Measurements from ENCODE around the gene CCRL2. TPM values are rescaled to one million over a fixed set of nuclear protein-coding genes. Genes with fewer than 3 reads are reported as not detected.
"Not testable (repeated sequence)": the region's sequence is repeated elsewhere in the genome, so short reads cannot be mapped to it uniquely, and the experiment has no call there.

The CCRL2 gene
- total and polyA plus RNA-seq, 8 donors: 0.24 to 2.2 (median 0.82) TPM

DNA sequence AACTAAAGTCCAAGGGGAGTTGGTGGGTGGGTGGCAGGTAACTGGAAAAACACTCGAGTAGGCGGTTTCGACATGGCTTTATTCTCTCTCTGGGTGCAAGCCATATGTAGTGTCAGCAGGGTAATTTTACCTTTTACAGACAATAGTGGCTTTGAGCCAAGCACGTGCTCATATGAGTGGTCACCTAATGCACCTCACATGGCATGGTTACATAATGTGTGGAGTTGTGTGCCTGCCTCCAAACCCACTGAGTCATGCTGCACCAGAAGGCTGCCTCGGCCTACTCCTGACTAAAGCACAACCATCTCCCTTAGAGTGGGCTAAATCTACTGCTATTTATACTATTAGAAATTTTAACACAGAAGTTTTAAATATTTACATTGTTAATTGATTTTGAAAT lies 16.5 kb downstream of the CCRL2 start:
- Histone ChIP-seq H3K36me3 (no peaks in the 10 kb centered on the region), H3K27ac (no peak overlapping the region), H3K27me3 (no peaks in the 10 kb centered on the region), H3K4me3 (no peak overlapping the region), H3K4me1 (no peaks in the 10 kb centered on the region), H3K9me3 (no peaks in the 10 kb centered on the region)
- ATAC-seq (no peak), DNase-seq (no peak), FAIRE-seq (no peak)
- intact Hi-C loops (cut with DNase I): no loop called here
- TF ChIP-seq, protein P1, sequence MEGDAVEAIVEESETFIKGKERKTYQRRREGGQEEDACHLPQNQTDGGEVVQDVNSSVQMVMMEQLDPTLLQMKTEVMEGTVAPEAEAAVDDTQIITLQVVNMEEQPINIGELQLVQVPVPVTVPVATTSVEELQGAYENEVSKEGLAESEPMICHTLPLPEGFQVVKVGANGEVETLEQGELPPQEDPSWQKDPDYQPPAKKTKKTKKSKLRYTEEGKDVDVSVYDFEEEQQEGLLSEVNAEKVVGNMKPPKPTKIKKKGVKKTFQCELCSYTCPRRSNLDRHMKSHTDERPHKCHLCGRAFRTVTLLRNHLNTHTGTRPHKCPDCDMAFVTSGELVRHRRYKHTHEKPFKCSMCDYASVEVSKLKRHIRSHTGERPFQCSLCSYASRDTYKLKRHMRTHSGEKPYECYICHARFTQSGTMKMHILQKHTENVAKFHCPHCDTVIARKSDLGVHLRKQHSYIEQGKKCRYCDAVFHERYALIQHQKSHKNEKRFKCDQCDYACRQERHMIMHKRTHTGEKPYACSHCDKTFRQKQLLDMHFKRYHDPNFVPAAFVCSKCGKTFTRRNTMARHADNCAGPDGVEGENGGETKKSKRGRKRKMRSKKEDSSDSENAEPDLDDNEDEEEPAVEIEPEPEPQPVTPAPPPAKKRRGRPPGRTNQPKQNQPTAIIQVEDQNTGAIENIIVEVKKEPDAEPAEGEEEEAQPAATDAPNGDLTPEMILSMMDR (IDR thresholded peaks at IDR 0.05): no peak
- WGBS, 2 donors: 85 to 87% methylated on average over 5 of the region's 5 CpGs

DNA sequence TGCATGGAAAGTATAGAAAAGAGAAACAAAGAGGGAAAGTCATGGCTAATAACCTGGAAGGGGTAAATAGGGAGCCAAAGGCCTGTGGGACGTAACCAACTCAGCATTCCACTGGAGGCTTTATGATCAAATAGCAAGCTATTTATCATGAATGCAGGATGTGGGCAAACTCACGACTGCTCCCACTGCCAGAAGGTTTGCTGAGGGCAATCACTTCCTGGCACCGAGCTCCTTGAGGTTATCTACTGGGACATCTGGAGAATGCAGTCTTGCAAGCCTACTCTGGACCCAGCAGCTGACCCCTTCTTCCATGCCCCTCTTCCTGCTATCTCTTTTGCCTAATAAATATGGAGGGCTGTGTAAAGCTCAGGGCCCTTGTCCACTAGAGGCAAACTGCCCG lies 19.4 kb downstream of the CCRL2 start:
- ATAC-seq; H3K4me3 ChIP-seq; DNase-seq; H3K27me3 ChIP-seq; FAIRE-seq; H3K36me3 ChIP-seq; H3K4me1 ChIP-seq; H3K9me3 ChIP-seq; intact Hi-C loops (cut with DNase I); H3K27ac ChIP-seq: not testable (repeated sequence)
- 66 to 75% methylated on average over 4 of the region's 4 CpGs for WGBS, 2 donors

DNA sequence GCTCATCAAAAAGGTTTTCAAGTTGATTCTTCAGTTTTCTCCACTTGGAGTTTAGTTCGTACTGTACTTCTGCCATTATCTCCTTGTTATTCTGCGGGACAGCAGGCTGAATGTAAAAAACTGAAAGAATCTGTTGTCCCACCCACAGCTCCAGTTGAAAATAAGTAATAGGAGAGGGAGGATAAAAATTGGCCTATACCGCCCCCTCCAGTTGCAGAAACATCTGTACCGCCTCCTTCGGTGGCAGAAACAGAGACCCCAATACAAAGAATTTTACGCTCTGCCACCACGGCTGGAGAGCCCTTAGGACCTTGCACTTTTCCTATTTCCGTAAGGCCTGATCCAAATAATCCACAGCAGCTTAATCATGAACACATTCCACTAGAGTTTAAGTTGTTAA lies 20.3 kb downstream of the CCRL2 start:
- intact Hi-C loops (cut with DNase I); H3K36me3 ChIP-seq; FAIRE-seq; H3K27me3 ChIP-seq; DNase-seq; H3K4me3 ChIP-seq; H3K27ac ChIP-seq; H3K9me3 ChIP-seq; H3K4me1 ChIP-seq; ATAC-seq: not testable (repeated sequence)
- 85 to 92% methylated on average over 8 of the region's 8 CpGs for WGBS, 2 donors

DNA sequence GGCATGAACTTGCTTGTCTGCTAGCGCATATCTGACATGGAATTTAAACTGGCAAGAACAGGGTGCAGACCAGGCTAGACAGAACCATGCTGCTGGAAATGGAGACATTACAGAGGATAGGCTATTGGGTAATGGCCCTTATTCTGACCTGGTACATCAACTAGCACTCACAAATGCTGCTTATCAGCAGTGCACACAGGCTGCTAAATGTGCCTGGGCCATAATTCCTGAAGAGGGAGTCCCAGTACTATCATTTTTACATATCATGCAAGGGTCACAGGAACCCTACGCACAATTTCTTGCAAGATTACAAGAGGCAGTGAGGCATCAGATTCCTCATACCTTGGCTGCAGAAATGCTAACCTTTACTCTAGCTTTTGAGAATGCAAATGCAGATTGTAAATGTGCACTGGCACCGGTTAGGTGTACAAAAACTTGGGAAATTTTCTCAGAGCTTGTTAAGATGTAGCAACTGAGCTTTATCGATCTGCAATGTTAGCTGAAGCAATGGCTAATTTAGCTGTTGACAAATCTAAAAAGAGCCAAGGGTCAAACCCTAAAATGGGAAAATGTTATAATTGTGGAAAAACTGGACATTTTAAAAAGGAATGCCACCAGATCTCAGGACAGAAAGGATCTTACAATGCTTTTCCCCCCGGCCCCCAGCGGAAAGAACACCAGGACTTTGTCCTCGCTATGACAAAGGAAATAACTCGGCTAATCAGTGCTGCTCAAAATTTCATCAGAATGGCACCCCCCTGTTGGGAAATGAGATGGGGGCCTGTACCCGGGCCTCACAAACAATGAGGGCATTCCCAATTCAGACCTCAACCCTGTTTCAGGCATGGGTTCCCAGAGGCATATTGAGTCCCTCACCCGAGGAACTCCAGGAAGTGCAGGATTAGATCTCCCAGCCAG lies 21.1 kb downstream of the CCRL2 start:
- Histone ChIP-seq H3K4me3 (no peak overlapping the region), H3K27me3 (no peaks in the 10 kb centered on the region), H3K9me3 (no peaks in the 10 kb centered on the region), H3K27ac (no peak overlapping the region), H3K4me1 (no peaks in the 10 kb centered on the region), H3K36me3 (no peaks in the 10 kb centered on the region)
- DNase-seq (no peak), ATAC-seq (no peak), FAIRE-seq (no peak)
- 71 to 73% methylated on average over 10 of the region's 10 CpGs for WGBS, 2 donors
- TF ChIP-seq, protein P1 (IDR thresholded peaks at IDR 0.05): no peak
- intact Hi-C loops (cut with DNase I): no loop called here

DNA sequence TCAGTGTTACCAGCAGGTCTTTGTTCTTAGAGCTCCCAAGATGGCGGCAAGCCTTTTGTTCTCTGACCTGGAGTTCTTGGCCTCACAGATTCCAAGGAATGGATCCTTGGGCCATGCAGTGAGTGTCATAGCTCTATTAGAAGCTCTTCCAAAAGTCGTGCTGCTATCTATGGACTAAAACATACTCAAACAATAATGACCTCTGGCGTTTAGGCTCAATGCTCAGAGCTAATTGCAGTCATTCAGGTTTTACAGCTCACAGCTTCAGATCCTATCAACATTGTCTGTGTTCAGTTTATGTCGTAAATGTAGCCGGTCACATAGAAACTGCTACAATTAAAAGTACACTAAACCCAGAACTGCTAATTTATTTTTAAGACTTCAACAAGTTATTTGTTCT lies 22.2 kb downstream of the CCRL2 start:
- Histone ChIP-seq H3K4me1 (no peaks in the 10 kb centered on the region), H3K4me3 (no peak overlapping the region), H3K27me3 (no peaks in the 10 kb centered on the region), H3K36me3 (no peaks in the 10 kb centered on the region), H3K27ac (no peak overlapping the region), H3K9me3 (no peaks in the 10 kb centered on the region)
- WGBS, 2 donors: 69% methylated on average over 5 of the region's 5 CpGs
- FAIRE-seq: no peak
- intact Hi-C loops (cut with DNase I): no loop called here
- TF ChIP-seq, protein P1 (IDR thresholded peaks at IDR 0.05): no peak
- DNase-seq: no peak
- ATAC-seq: no peak

DNA sequence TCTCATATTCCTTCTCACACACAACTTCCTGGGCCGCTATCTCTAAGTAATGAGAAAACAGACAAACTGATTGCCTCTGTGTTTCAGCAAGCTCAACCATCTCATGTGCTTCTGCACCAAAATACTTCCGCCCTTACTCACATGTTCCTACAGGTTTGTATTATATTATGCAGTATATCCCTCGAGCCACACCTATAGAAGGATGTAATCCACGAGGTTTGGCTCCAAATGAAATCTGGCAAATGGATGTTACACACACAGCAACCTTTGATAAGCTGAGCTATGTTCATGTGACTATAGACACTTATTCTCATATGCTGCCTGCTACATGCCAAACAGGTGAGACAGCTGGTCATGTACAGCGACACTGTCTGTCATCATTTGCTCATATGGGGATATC lies 22.6 kb downstream of the CCRL2 start:
- H3K4me3 ChIP-seq: no peak overlapping the region
- WGBS, 2 donors: 83 to 88% methylated on average over 5 of the region's 5 CpGs
- H3K36me3 ChIP-seq: no peaks in the 10 kb centered on the region
- no peak for ATAC-seq
- intact Hi-C loops (cut with DNase I): no loop called here
- TF ChIP-seq, protein P1 (IDR thresholded peaks at IDR 0.05): no peak
- H3K27ac ChIP-seq: no peak overlapping the region
- FAIRE-seq: no peak
- no peaks in the 10 kb centered on the region for H3K27me3 ChIP-seq
- no peaks in the 10 kb centered on the region for H3K9me3 ChIP-seq
- no peak for DNase-seq
- no peaks in the 10 kb centered on the region for H3K4me1 ChIP-seq

DNA sequence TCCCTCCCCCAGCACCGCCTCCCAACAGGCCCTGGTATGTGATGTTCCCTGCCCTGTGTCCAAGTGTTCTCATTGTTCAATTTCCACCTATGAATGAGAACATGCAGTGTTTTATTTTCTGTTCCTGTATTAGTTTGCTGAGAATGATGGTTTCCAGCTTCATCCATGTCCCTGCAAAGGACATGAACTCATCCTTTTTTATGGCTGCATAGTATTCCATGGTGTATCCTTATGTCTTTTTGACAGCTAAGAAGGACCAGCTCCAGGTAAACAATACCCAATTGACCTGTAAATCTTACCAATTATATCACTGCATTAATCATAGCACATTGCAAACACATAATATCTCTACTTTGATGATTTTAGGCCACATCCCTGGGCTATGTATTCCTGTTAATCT lies 23.8 kb downstream of the CCRL2 start:
- H3K4me1 ChIP-seq; ATAC-seq; H3K9me3 ChIP-seq; intact Hi-C loops (cut with DNase I); DNase-seq; FAIRE-seq; H3K27ac ChIP-seq; H3K4me3 ChIP-seq; H3K27me3 ChIP-seq: not testable (repeated sequence)
- peaks cover 0 to 12% (median 0%) of the 10 kb centered on the region in 3 donors for H3K36me3 ChIP-seq
- 100% methylated on average over 1 of the region's 1 CpG for WGBS, 2 donors

DNA sequence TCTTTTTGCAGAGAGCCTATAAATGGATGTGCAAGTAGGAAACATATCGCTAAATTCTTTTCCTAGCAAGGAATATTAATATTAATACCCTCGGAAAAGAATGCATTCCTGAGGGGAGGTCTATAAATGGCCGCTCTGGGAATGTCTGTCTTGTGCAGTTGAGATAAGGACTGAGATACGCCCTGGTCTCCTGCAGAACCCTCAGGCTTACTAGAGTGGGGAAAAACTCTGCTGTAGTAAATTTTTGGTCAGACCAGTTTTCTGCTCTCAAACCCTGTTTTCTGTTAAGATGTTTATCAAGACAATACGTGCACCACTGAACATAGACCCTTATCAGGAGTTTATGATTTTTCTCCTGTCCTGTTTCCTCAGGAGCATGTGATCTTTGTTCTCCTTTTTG lies 24.8 kb downstream of the CCRL2 start:
- FAIRE-seq; DNase-seq; H3K27me3 ChIP-seq; intact Hi-C loops (cut with DNase I); H3K9me3 ChIP-seq; ATAC-seq; H3K4me1 ChIP-seq; H3K4me3 ChIP-seq; H3K27ac ChIP-seq: not testable (repeated sequence)
- peaks cover 0 to 16% (median 0%) of the 10 kb centered on the region in 3 donors for H3K36me3 ChIP-seq
- 93 to 96% methylated on average over 5 of the region's 5 CpGs for WGBS, 2 donors
